Suprapubic skin (tissue), 3 donors: ENCODE data around the gene STAT6.

ENCODE experiments used
- CTCF ChIP-seq, 2 donors: fragments of 200-600 bp in 1 of 2; fragments of 450-650 bp in 1 of 2; sonication (generic) in 1 of 2; IDR thresholded peaks; one replicate each; pipeline ENCODE4 v1.5.1; 2016 to 2019; ENCODE audit warnings: antibody characterized with exemption in 2 of 2, mild to moderate bottlenecking in 1 of 2, moderate library complexity in 1 of 2
- POLR2A ChIP-seq, 2 donors: fragments of 450-650 bp; IDR thresholded peaks; one replicate each; pipeline ENCODE4 v1.6.1; 2017; ENCODE audit warnings: antibody characterized with exemption in 2 of 2, mild to moderate bottlenecking in 2 of 2, moderate library complexity in 2 of 2

DNA sequence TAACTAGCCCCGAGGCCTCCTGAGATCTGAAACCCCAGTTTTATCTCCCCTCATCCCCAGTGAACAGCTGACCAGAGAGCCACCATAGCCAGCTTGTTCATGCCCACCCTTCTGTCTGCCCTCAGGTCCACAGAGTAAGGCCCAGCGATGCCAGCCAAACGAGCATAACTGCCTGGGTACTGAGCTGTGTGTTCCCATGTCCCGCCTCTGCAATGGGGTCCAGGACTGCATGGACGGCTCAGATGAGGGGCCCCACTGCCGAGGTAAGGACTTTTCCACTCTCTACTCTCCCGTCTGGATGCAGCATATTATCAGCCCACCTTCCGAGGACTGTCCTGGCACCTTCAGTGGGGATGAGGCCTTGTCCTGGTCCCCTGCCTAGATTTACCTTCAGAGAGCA is 30.1 kb upstream of the STAT6 start:
- TF ChIP-seq POLR2A (IDR thresholded peaks at IDR 0.05), result no peak
- no peak for TF ChIP-seq CTCF (IDR thresholded peaks at IDR 0.05)
